Kasumi-1 (cell line): ENCODE data around the gene APOBEC3B.
"Not testable (repeated sequence)": the region's sequence is repeated elsewhere in the genome, so short reads cannot be mapped to it uniquely, and the experiment has no call there.

Experiments
- DNase-seq, 2 experiments: peaks; one replicate each; lab custom pipeline; 2025; lab: John Stamatoyannopoulos, UW

APOBEC3B gene

GRCh38 chr22:38967451-38968450 lies 14.4 kb upstream of the APOBEC3B start:
- no peak for DNase-seq

GRCh38 chr22:38968801-38969200 lies 13.3 kb upstream of the APOBEC3B start:
- no peak for DNase-seq

- no peak for DNase-seq
Observed at GRCh38 chr22:38970551-38970950, 11.6 kb upstream of the APOBEC3B start.

GRCh38 chr22:38971202-38971601 lies 10.9 kb upstream of the APOBEC3B start:
- no peak for DNase-seq

- DNase-seq, result no peak
Observed at GRCh38 chr22:38971791-38972190, 10.4 kb upstream of the APOBEC3B start.

GRCh38 chr22:38972558-38972957 lies 9.6 kb upstream of the APOBEC3B start:
- no peak for DNase-seq

GRCh38 chr22:38973289-38974169 lies 8.6 kb upstream of the APOBEC3B start:
- peak in 1 of 2 experiments; percentile 6 for DNase-seq

- no peak for DNase-seq
Observed at GRCh38 chr22:38974170-38974825, 7.8 kb upstream of the APOBEC3B start.

GRCh38 chr22:38974826-38975175 lies 7.3 kb upstream of the APOBEC3B start:
- no peak for DNase-seq

- not testable (repeated sequence) for DNase-seq
Observed at GRCh38 chr22:38977289-38977688, 4.9 kb upstream of the APOBEC3B start.

GRCh38 chr22:38980587-38980986 lies 1.6 kb upstream of the APOBEC3B start:
- DNase-seq, result not testable (repeated sequence)

- no peak for DNase-seq
Observed at GRCh38 chr22:38981005-38981991, 849 bp upstream of the APOBEC3B start.

- DNase-seq, result no peak
Observed at GRCh38 chr22:38984224-38984623, 2.1 kb downstream of the APOBEC3B start.

- DNase-seq, result not testable (repeated sequence)
Observed at GRCh38 chr22:38984784-38985757, 2.9 kb downstream of the APOBEC3B start.

GRCh38 chr22:38986629-38987028 lies 4.5 kb downstream of the APOBEC3B start:
- no peak for DNase-seq

- no peak for DNase-seq
Observed at GRCh38 chr22:38987171-38987895, 5.2 kb downstream of the APOBEC3B start.

GRCh38 chr22:38989466-38989865 lies 7.3 kb downstream of the APOBEC3B start:
- DNase-seq, result no peak

GRCh38 chr22:38992871-38993371 lies 10.8 kb downstream of the APOBEC3B start:
- not testable (repeated sequence) for DNase-seq

- no peak for DNase-seq
Observed at GRCh38 chr22:38996105-38996504, 14.0 kb downstream of the APOBEC3B start.
